ENCODE data around the gene HBEGF.

The HBEGF gene

DNA sequence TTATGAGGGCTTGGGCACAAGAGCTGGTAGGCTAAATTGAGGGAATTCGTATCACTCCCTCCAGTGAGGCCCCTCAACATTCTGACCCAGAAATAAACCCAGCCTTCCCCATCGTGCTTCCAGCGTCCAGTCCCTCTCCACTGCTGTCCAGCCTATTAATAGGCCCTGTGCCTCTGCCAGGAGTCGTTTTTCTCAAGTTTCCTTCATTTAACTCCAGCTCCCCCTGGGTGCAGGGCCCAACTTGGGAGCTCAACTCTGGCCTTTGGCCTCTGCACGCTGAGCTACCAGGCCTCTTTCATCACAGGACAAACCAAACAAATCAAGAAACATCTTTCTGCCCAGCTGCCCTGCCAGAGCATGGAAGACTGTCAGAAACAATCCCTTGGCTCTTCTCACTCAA is 10.0 kb downstream of the HBEGF start:
- no peak for DNase-seq (ENCODE audit: low read depth)

GRCh38 chr5:140331638-140332037 is 14.8 kb downstream of the HBEGF start:
- DNase-seq (ENCODE audit: low read depth) = no peak

GRCh38 chr5:140329739-140330481 is 16.5 kb downstream of the HBEGF start:
- DNase-seq (ENCODE audit: low read depth) = no peak

DNA sequence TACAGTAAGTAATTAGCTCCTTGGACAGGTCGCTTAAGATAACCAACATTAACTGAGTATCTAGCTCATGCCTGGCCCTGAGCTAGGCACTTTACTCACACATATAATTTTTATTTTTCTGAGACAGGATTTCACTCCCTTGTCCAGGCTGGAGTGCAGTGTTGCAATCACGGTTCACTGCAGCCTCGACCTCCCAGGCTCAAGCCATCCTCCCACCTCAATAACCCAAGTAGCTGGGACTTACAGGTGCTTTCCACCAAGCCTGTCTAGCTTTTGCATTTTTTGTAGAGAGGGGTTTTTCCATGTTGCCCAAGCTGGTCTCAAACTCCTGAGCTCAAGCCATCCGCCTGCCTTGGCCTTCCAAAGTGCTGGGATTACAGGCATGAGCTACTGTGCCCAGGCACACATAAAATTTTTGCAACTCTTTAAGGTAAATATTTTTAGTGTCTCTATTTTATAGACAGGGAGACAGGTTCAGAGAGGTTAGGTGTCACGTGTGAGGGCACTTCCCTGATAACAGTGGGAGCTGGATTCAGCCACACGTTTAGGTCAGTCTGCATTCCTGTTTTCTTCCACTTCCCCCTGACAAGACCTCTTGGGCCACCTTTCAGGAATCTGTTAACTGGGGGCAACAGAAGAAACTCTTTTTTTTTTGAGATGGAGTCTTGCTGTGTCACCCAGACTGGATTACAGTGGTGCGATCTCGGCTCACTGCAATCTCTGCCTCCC is 18.2 kb downstream of the HBEGF start:
- DNase-seq (ENCODE audit: low read depth) = no peak

GRCh38 chr5:140327589-140327988 is 18.8 kb downstream of the HBEGF start:
- DNase-seq (ENCODE audit: low read depth) = peak; percentile 62

DNA sequence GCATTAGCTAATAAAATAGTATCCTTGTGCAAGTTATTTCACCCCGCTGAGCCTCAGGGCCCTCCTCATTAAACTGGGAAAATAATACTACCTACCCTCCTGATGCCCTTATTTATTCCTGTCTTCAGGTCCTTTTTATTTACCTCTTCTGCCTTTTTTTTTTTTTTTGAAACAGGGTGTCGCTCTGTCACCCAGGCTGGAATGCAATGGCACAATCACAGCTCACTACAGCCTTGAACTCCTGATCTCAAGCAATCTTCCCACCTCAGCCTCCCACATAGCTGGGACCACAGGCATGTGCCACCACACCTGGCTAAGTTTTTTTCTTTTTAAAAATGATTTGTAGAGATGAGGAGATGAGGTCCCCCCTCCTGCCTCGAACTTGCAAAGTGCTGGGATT is 20.9 kb downstream of the HBEGF start:
- no peak for DNase-seq (ENCODE audit: low read depth)

GRCh38 chr5:140324617-140325241 is 21.7 kb downstream of the HBEGF start:
- DNase-seq (ENCODE audit: low read depth) = peak; percentile 54

DNA sequence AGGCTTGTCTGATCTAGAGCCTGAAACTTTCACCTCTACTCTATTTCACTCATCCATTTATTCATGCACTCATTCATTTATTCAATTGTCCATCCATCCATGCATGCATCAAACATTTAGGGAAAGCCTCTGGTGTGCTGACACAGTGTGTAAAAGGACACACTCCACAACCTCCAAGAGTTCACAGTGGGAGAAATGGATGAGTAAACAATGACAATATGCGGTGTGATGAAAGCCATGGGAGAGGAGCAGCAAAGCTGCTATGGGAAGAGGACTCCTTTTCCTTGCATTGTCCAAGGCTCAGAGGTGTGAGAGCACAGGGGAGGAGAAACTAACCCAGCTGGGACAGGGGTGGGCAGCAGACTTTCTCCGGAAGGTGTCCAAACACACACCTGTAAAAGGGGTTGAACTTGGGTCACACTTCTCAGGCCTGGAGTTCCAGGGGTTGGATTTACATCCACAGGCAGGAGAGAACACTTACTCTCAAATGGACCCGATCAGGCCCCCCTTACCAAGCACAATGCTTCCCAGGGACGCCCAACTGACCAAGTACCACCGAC is 22.3 kb downstream of the HBEGF start:
- no peak for DNase-seq (ENCODE audit: low read depth)

- peak; percentile 97 for DNase-seq (ENCODE audit: low read depth)
Observed at GRCh38 chr5:140322751-140323731, 23.4 kb downstream of the HBEGF start.

DNA sequence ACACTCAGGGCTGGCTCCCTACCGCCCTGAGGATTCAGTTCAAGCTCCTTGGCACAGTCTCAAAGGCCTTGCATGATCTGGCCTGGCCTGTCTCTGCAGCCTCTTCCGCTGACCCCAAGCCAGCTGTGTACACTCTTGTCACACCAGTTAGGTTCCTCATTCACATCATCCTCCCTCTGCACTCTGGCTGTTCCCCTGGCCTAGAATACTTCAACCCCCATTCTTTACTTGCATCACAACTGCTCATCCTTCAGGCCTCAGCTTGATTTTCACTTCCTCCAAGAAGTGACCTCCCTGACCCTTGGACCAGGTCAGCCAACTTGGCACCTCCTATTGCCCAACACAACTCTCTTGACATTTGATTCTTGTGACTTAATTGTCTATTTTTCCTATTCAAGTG is 24.6 kb downstream of the HBEGF start:
- no peak for DNase-seq (ENCODE audit: low read depth)

DNA sequence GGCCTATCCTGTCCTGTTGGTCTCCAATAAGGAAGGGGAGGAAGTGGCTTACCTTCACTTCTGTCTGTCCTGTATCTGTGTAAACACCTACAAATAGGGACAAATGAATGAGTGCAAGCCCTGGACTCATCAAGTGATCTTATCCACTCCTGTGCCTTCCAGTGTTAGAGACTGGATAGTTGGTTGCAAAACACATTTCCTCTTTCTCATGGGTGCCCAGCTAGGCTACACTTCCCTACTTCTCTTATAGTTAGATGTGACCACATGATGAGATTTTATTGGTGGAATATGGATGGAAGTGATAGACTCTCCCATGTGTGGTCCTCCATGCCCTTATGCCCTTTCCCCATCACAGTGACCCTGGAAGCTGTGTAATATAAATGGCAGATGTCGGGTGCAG is 26.6 kb downstream of the HBEGF start:
- DNase-seq (ENCODE audit: low read depth) = no peak

DNA sequence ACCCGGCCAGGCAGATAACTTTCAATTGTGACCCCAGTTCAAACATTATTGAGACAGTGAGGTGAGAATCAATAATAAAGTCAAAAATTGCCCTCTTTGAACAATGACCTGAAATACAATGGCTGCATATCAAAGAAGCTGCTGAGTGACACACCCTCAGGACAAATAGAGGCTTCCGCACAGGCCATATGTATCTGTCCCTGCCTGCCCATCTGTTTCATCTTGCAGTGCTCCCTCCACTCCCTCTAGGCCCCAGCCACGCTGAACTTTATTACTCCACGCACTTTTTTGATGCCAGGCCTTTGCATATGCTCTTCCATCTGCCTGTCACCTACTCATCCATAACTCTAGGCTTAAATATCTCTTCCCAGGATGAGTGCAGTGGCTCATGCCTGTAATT is 27.6 kb downstream of the HBEGF start:
- DNase-seq (ENCODE audit: low read depth) = no peak

DNA sequence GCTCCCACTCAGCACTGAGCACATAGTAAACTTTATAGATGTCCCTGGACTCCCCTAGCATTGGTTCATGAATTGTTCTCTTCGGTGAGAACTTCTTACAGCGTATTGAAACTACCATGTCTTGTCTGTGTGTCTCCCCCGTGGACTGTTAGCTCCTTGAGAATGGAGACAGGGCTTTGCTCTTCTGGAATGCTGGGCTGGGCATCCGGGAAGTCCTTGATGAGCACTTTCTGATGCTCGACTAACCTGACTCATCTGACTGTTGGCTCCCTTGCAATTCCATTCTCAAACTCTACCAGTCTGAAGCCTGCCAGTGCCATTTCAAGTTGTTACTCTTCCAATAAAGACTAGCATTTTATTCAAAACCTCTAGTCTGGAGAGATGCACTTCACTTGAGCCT is 28.5 kb downstream of the HBEGF start:
- DNase-seq (ENCODE audit: low read depth) = peak; percentile 66

- DNase-seq (ENCODE audit: low read depth) = no peak
Observed at GRCh38 chr5:140312791-140313189, 33.6 kb downstream of the HBEGF start.

DNA sequence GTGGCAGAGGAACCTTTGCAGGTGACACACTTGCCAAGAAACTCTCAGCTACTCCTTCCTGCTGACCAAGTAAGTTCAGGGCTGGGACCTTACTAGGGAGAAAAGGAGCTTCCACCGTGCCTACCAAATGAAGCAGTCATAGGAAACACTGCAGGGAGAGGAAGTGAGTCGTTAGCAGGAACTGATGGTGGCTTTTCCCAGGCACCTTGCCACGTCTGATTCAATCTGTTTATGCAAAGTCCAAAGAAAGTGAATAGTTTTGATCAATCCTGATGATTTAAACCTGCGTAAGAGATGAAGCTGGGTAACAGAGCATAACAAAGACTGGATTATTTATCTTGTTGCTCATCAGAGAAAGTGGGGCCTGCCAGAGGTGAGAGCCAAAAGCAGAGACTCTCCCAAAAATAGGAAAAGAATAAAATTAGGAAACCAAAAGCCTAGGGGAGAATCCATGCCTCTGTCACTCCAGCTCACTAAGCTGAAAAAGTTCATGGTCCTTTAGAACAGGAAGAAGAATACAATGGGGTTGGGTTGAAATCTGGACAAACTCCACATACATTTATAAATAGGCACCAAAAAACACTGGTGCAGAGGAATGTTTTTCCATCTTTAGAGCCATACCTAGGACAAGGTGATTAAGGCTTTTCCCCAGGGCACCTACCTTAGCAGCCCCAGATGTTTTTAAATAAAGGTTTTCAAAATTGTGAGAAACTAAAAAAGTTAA is 34.2 kb downstream of the HBEGF start:
- peak; percentile 94 for DNase-seq (ENCODE audit: low read depth)

GRCh38 chr5:140311011-140311467 is 35.4 kb downstream of the HBEGF start:
- DNase-seq (ENCODE audit: low read depth) = peak; percentile 91

DNA sequence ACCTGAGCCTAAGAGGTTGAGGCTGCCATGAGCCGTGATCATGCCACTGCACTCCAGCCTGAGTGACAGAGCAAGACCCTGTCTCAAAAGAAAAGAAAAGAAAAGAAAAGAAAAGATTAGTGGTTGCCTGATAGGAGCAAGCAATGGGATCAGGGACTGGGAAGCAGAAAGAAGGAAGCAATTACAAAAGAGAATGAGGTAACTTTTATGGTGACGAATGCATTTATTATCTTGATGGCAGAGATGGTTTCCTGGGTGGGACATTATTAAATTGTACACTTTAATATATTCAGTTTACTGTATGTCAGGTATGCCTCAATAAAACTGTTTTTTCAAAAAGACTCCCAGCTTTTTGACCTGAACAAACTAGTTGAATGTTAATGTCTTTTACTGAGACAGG is 36.0 kb downstream of the HBEGF start:
- DNase-seq (ENCODE audit: low read depth) = no peak

- DNase-seq (ENCODE audit: low read depth) = no peak
Observed at GRCh38 chr5:140309706-140310249, 36.6 kb downstream of the HBEGF start.

DNA sequence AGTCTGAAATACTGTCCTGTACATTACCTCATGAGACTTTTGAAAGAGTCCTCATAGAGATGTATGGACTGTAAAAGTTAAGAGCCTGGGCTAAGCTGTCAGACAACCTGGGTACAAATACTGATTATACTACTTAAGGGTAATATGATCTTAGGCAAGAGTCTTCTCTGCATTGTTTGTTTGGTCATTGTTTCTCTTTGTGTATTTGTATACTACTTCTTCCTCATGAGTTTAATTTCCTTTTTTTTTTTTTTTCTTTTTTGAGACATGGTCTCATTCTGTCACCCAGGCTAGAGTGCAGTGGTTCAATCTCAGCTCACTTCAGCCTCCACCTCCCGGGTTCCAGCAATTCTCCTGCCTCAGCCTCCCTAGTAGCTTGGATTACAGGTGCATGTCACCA is 40.9 kb downstream of the HBEGF start:
- no peak for DNase-seq (ENCODE audit: low read depth)

GRCh38 chr5:140303966-140304365 is 42.4 kb downstream of the HBEGF start:
- no peak for DNase-seq (ENCODE audit: low read depth)

Measured in iris pigment epithelial cell (primary cell).